H9 (cell line): ENCODE data around the gene MIER2. TPM values are rescaled to one million over a fixed set of nuclear protein-coding genes. Genes with fewer than 3 reads are reported as not detected.

ENCODE experiments used
- DNase-seq: peaks from one replicate; pipeline ENCODE4 v3.0.0-alpha.2; 2017
- H2AFZ ChIP-seq: one replicate; pipeline ENCODE4 v1.6.1; 2013; ENCODE audit warnings: mild to moderate bottlenecking, low read length, control low read depth, moderate library complexity
- H2AK5ac ChIP-seq: 2 replicates; pipeline ENCODE4 v1.6.1; 2013; ENCODE audit warnings: low read length, control low read depth, mixed read lengths; ENCODE audit not compliant: insufficient read length
- H2BK120ac ChIP-seq: one replicate; pipeline ENCODE4 v1.6.1; 2013; ENCODE audit warnings: low read depth, mild to moderate bottlenecking, low read length, control low read depth, inconsistent platforms; ENCODE audit not compliant: poor library complexity, severe bottlenecking
- H2BK12ac ChIP-seq: 2 replicates; pipeline ENCODE4 v1.6.1; 2013; ENCODE audit warnings: low read length, control low read depth, mixed read lengths, low read depth; ENCODE audit not compliant: insufficient read length
- H2BK15ac ChIP-seq: 2 replicates; pipeline ENCODE4 v1.6.1; 2013; ENCODE audit warnings: low read depth, low read length, control low read depth
- H2BK20ac ChIP-seq: one replicate; pipeline ENCODE4 v1.6.1; 2013; ENCODE audit warnings: low read depth, mild to moderate bottlenecking, low read length, control low read depth, inconsistent platforms; ENCODE audit not compliant: poor library complexity, severe bottlenecking
- H2BK5ac ChIP-seq: 2 replicates; pipeline ENCODE4 v1.6.1; 2013; ENCODE audit warnings: low read length, control low read depth, mixed read lengths; ENCODE audit not compliant: insufficient read length
- H3K14ac ChIP-seq: 2 replicates; pipeline ENCODE4 v1.6.1; 2013; ENCODE audit warnings: low read length, control low read depth; ENCODE audit not compliant: insufficient read depth
- H3K18ac ChIP-seq: 2 replicates; pipeline ENCODE4 v1.6.1; 2013; ENCODE audit warnings: low read depth, mild to moderate bottlenecking, mixed read lengths, low read length, control low read depth; ENCODE audit not compliant: insufficient read length
- H3K23ac ChIP-seq: 2 replicates; pipeline ENCODE4 v1.6.1; 2013; ENCODE audit warnings: low read length, control low read depth, mixed read lengths, low read depth; ENCODE audit not compliant: insufficient read length
- H3K23me2 ChIP-seq: 2 replicates; pipeline ENCODE4 v1.6.1; 2013; ENCODE audit warnings: low read depth, mild to moderate bottlenecking, mixed read lengths, low read length, control low read depth; ENCODE audit not compliant: insufficient read length, poor library complexity, severe bottlenecking
- H3K27ac ChIP-seq: 2 replicates; pipeline ENCODE4 v1.5.1; 2013; ENCODE audit warnings: low read length, control low read depth, mixed read lengths, low read depth; ENCODE audit not compliant: insufficient read length
- H3K27me3 ChIP-seq: 2 replicates; pipeline ENCODE4 v1.6.1; 2013; ENCODE audit warnings: low read length, control low read depth, inconsistent platforms; ENCODE audit not compliant: insufficient read depth
- H3K4ac ChIP-seq: 2 replicates; pipeline ENCODE4 v1.6.1; 2013; ENCODE audit warnings: low read depth, mild to moderate bottlenecking, control low read depth, inconsistent platforms, low read length, moderate library complexity
- H3K4me1 ChIP-seq: 2 replicates; pipeline ENCODE4 v1.6.1; 2013; ENCODE audit warnings: low read length, control low read depth, inconsistent platforms; ENCODE audit not compliant: insufficient read depth
- H3K4me2 ChIP-seq: 2 replicates; pipeline ENCODE4 v1.6.1; 2013; ENCODE audit warnings: low read length, control low read depth, mixed read lengths; ENCODE audit not compliant: insufficient read length, insufficient read depth
- H3K56ac ChIP-seq: 2 replicates; pipeline ENCODE4 v1.6.1; 2013; ENCODE audit warnings: low read depth, mild to moderate bottlenecking, mixed read lengths, low read length, control low read depth; ENCODE audit not compliant: insufficient read length
- H3K79me1 ChIP-seq: 2 replicates; pipeline ENCODE4 v1.6.1; 2013; ENCODE audit warnings: low read depth, mild to moderate bottlenecking, moderate library complexity, low read length, control low read depth, inconsistent platforms; ENCODE audit not compliant: insufficient read depth, poor library complexity, severe bottlenecking
- H3K79me2 ChIP-seq: 2 replicates; pipeline ENCODE4 v1.6.1; 2013; ENCODE audit warnings: low read length, control low read depth, inconsistent platforms; ENCODE audit not compliant: insufficient read depth
- H3K9ac ChIP-seq: 2 replicates; pipeline ENCODE4 v1.6.1; 2013; ENCODE audit warnings: low read length, control low read depth, mixed read lengths; ENCODE audit not compliant: insufficient read length; ENCODE audit errors: extremely low read depth
- H3K9me3 ChIP-seq: one replicate; pipeline ENCODE4 v1.6.1; 2013; ENCODE audit warnings: low read depth, low read length, inconsistent platforms; ENCODE audit not compliant: control insufficient read depth
- H3T11ph ChIP-seq: one replicate; pipeline ENCODE4 v1.6.1; 2013; ENCODE audit warnings: mild to moderate bottlenecking, low read length, control low read depth, inconsistent platforms
- H4K20me1 ChIP-seq: one replicate; pipeline ENCODE4 v1.6.1; 2013; ENCODE audit not compliant: control insufficient read depth, insufficient read length, insufficient read depth
- H4K5ac ChIP-seq: 2 replicates; pipeline ENCODE4 v1.6.1; 2013; ENCODE audit warnings: low read depth, mild to moderate bottlenecking, mixed read lengths, low read length, control low read depth; ENCODE audit not compliant: insufficient read length
- H4K8ac ChIP-seq: replicated peaks from 2 replicates; pipeline ENCODE4 v1.6.1; 2013; ENCODE audit warnings: low read length, control low read depth, mixed read lengths, low read depth; ENCODE audit not compliant: insufficient read length
- H4K91ac ChIP-seq: 2 replicates; pipeline ENCODE4 v1.6.1; 2013; ENCODE audit warnings: low read depth, mild to moderate bottlenecking, moderate library complexity, mixed read lengths, low read length, control low read depth; ENCODE audit not compliant: insufficient read length
- H3K27ac Mint-ChIP-seq, 3 experiments: 2 replicates in 2 of 3; 3 replicates in 1 of 3; pipeline ENCODE4 v1.8.0; 2020 to 2021; ENCODE audit warnings: mixed read lengths in 3 of 3, mild to moderate bottlenecking in 1 of 3, moderate library complexity in 1 of 3
- H3K27me3 Mint-ChIP-seq: 2 replicates; pipeline ENCODE4 v1.8.0; 2021; ENCODE audit warnings: low read depth, mild to moderate bottlenecking, moderate library complexity, mixed read lengths
- H3K36me3 Mint-ChIP-seq, 3 experiments: 2 replicates in 2 of 3; 3 replicates in 1 of 3; pipeline ENCODE4 v1.8.0; 2020 to 2021; ENCODE audit warnings: low read depth in 3 of 3, mixed read lengths in 3 of 3; ENCODE audit not compliant: insufficient read depth in 1 of 3
- H3K4me1 Mint-ChIP-seq, 2 experiments: 2 replicates each; pipeline ENCODE4 v1.8.0; 2020; ENCODE audit warnings: mixed read lengths in 2 of 2
- H3K4me3 Mint-ChIP-seq, 2 experiments: 2 replicates in 1 of 2; 3 replicates in 1 of 2; pipeline ENCODE4 v1.8.0; 2020 to 2021; ENCODE audit warnings: mild to moderate bottlenecking in 2 of 2, mixed read lengths in 2 of 2, moderate library complexity in 1 of 2
- H3K9me3 Mint-ChIP-seq, 2 experiments: 2 replicates in 1 of 2; 3 replicates in 1 of 2; pipeline ENCODE4 v1.8.0; 2020; ENCODE audit warnings: mild to moderate bottlenecking in 2 of 2, mixed read lengths in 2 of 2, moderate library complexity in 1 of 2
- CTCF ChIP-seq: fragments of 200-600 bp; sonication (generic); conservative IDR thresholded peaks from 3 replicates; pipeline ENCODE4 v1.8.0; 2021; ENCODE audit warnings: antibody characterized with exemption, mild to moderate bottlenecking
- WGBS: extraction: QIAGEN DNeasy Blood & Tissue Kit; methylation state at CpG from one replicate; pipeline ENCODE4 v1.1.7; 2013; ENCODE audit warnings: missing lambda C conversion rate, low lambda C conversion rate, mixed read lengths; ENCODE audit not compliant: insufficient read length; ENCODE audit errors: extremely low coverage; 5-methylcytosine and 5-hydroxymethylcytosine counted together
- total RNA-seq: library from RNA; stranded (reverse); gene quantifications from 2 replicates; pipeline ENCODE4 v1.2.1, GENCODE V29; 2021

The MIER2 gene
- total RNA-seq, 1 experiment from 2014 or later, result 60.5 TPM

- Histone ChIP-seq H3K4ac (no peak overlapping the region), H2BK20ac (no peak overlapping the region), H3K4me2 (no peak overlapping the region), H3K9ac (no peak overlapping the region), H3K79me2 (no peaks in the 10 kb centered on the region), H3K79me1 (no peaks in the 10 kb centered on the region), H2AK5ac (no peak overlapping the region), H3K18ac (no peak overlapping the region), H2BK15ac (no peak overlapping the region), H4K5ac (no peak overlapping the region), H2BK5ac (no peak overlapping the region), H3K23me2 (no peaks in the 10 kb centered on the region), H4K91ac (no peak overlapping the region), H4K20me1 (no peaks in the 10 kb centered on the region), H3T11ph (no peak overlapping the region), H4K8ac (no peak overlapping the region), H2AFZ (no peak overlapping the region), H3K27me3 (no peaks in the 10 kb centered on the region), H2BK12ac (no peak overlapping the region), H3K14ac (no peak overlapping the region), H3K4me1 (peaks cover 5% of the 10 kb centered on the region), H3K27ac (no peak overlapping the region), H2BK120ac (no peak overlapping the region), H3K56ac (no peak overlapping the region), H3K9me3 (no peaks in the 10 kb centered on the region), H3K23ac (no peak overlapping the region)
- no peak for TF ChIP-seq CTCF
- Mint-ChIP-seq H3K4me3 (no peak overlapping the region), H3K4me1 (peaks cover 14 to 29% of the 10 kb centered on the region in 2 experiments), H3K36me3 (peaks cover 15 to 67% (median 41%) of the 10 kb centered on the region in 3 experiments), H3K27ac (peak overlapping the region in 2 of 3 experiments; percentile 16 to 59; a peak in 1 of 7 replicates), H3K9me3 (peaks cover 0 to 2% of the 10 kb centered on the region in 2 experiments; a peak in 2 of 5 replicates), H3K27me3 (no peaks in the 10 kb centered on the region)
- DNase-seq, result no peak
- WGBS, result no CpG with 5 or more reads among the region's 12 CpGs
Measured at GRCh38 chr19:280541-281009, 64.0 kb downstream of the MIER2 start.
